ENCODE results near the gene AFAP1. TPM values are rescaled to one million over a fixed set of nuclear protein-coding genes. Genes with fewer than 3 reads are reported as not detected.

AFAP1 gene
- total RNA-seq, 1 experiment from 2014 or later = 42.1 TPM

- Histone ChIP-seq H3K4me1 (ENCODE audit: insufficient read depth, low read length) (peaks cover 8% of the 10 kb centered on the region), H3F3A (ENCODE audit: low read length, unreplicated experiment) (no peaks in the 10 kb centered on the region), H4K20me1 (ENCODE audit: low read length) (no peaks in the 10 kb centered on the region), H3K27ac (ENCODE audit: low read length) (no peak overlapping the region), H3K9me3 (ENCODE audit: low read length) (no peaks in the 10 kb centered on the region), H3K9ac (ENCODE audit: low read length) (no peak overlapping the region), H3K4me3 (ENCODE audit: low read length) (no peak overlapping the region), H3K36me3 (ENCODE audit: low read depth, low read length) (peaks cover 22% of the 10 kb centered on the region), H3K9me2 (replicated peaks; ENCODE audit: low read length) (no peaks in the 10 kb centered on the region), H3K4me2 (ENCODE audit: low read length) (no peak overlapping the region), H3K27me3 (ENCODE audit: low read length) (no peaks in the 10 kb centered on the region), H3K79me2 (ENCODE audit: low read length) (peaks cover 43% of the 10 kb centered on the region), H2AFZ (ENCODE audit: low read length) (no peak overlapping the region)
- no peak for DNase-seq
- intact Hi-C loops (cut with micrococcal nuclease) = no loop called here
- no TSS peak for BruUV-seq (replicated peaks)
- ChIA-PET POLR2A (ENCODE audit: unreplicated experiment) (no interaction called here), CTCF (no interaction called here)
- TF ChIP-seq EZH2phosphoT487 (IDR thresholded peaks at IDR 0.05; ENCODE audit: borderline replicate concordance, low read length) (no peak), EZH2 (IDR thresholded peaks at IDR 0.05; ENCODE audit: low read length, unreplicated experiment) (no peak), CTCF (conservative IDR thresholded peaks at IDR 0.05; ENCODE audit: low read depth, low read length) (no peak)
- ATAC-seq = no peak
These were observed 116.2 kb downstream of the AFAP1 start for GRCh38 chr4:7823416-7823824.

- Histone ChIP-seq H3K4me3 (ENCODE audit: low read length) (no peak overlapping the region), H3K36me3 (ENCODE audit: low read depth, low read length) (peaks cover 21% of the 10 kb centered on the region), H3K4me2 (ENCODE audit: low read length) (no peak overlapping the region), H3K79me2 (ENCODE audit: low read length) (peaks cover 41% of the 10 kb centered on the region), H3K9ac (ENCODE audit: low read length) (no peak overlapping the region), H4K20me1 (ENCODE audit: low read length) (no peaks in the 10 kb centered on the region), H3K27ac (ENCODE audit: low read length) (no peak overlapping the region), H2AFZ (ENCODE audit: low read length) (no peak overlapping the region), H3F3A (ENCODE audit: low read length, unreplicated experiment) (no peaks in the 10 kb centered on the region), H3K9me2 (replicated peaks; ENCODE audit: low read length) (no peaks in the 10 kb centered on the region), H3K9me3 (ENCODE audit: low read length) (no peaks in the 10 kb centered on the region), H3K4me1 (ENCODE audit: insufficient read depth, low read length) (peaks cover 4% of the 10 kb centered on the region), H3K27me3 (ENCODE audit: low read length) (no peaks in the 10 kb centered on the region)
- BruUV-seq (replicated peaks) = no TSS peak
- no peak for TF ChIP-seq CTCF (conservative IDR thresholded peaks at IDR 0.05; ENCODE audit: low read depth, low read length)
- DNase-seq (no peak), ATAC-seq (no peak)
- ChIA-PET POLR2A (ENCODE audit: unreplicated experiment) (no interaction called here), CTCF (no interaction called here)
- intact Hi-C loops (cut with micrococcal nuclease) = no loop called here
These were observed 116.8 kb downstream of the AFAP1 start for GRCh38 chr4:7822877-7823276.

- Histone ChIP-seq H3K9me2 (replicated peaks; ENCODE audit: low read length) (no peaks in the 10 kb centered on the region), H3K79me2 (ENCODE audit: low read length) (peaks cover 33% of the 10 kb centered on the region), H3K27me3 (ENCODE audit: low read length) (no peaks in the 10 kb centered on the region), H3K27ac (ENCODE audit: low read length) (no peak overlapping the region), H3K4me3 (ENCODE audit: low read length) (no peak overlapping the region), H3K36me3 (ENCODE audit: low read depth, low read length) (peaks cover 17% of the 10 kb centered on the region; the same call in 1 of the 2 replicates), H3K4me2 (ENCODE audit: low read length) (no peak overlapping the region), H3K9me3 (ENCODE audit: low read length) (no peaks in the 10 kb centered on the region), H4K20me1 (ENCODE audit: low read length) (no peaks in the 10 kb centered on the region), H3K4me1 (ENCODE audit: insufficient read depth, low read length) (no peaks in the 10 kb centered on the region), H2AFZ (ENCODE audit: low read length) (no peak overlapping the region), H3K9ac (ENCODE audit: low read length) (no peak overlapping the region), H3F3A (ENCODE audit: low read length, unreplicated experiment) (no peaks in the 10 kb centered on the region)
- ATAC-seq = no peak
- intact Hi-C loops (cut with micrococcal nuclease) = no loop called here
- TF ChIP-seq EZH2phosphoT487 (IDR thresholded peaks at IDR 0.05; ENCODE audit: borderline replicate concordance, low read length) (no peak), CTCF (conservative IDR thresholded peaks at IDR 0.05; ENCODE audit: low read depth, low read length) (no peak), EZH2 (IDR thresholded peaks at IDR 0.05; ENCODE audit: low read length, unreplicated experiment) (no peak)
- ChIA-PET CTCF (no interaction called here), POLR2A (ENCODE audit: unreplicated experiment) (no interaction called here)
- no peak for DNase-seq
- no TSS peak for BruUV-seq (replicated peaks)
These were observed 117.5 kb downstream of the AFAP1 start for GRCh38 chr4:7822137-7822505.
